Neural cell (in vitro differentiated cells): ENCODE results near the gene ATP8B1.

ENCODE experiments used
- CTCF ChIP-seq: fragments of 450-650 bp; IDR thresholded peaks from 2 replicates; pipeline ENCODE4 v1.5.1; 2014; ENCODE audit warnings: antibody characterized with exemption, mild to moderate bottlenecking, moderate library complexity; ENCODE audit not compliant: poor library complexity, severe bottlenecking
- EZH2 ChIP-seq: fragments of 200-600, 300-800 bp; shearing (Covaris generic), sonication (generic); IDR thresholded peaks from 2 replicates; pipeline ENCODE4 v1.6.1; 2014; ENCODE audit warnings: antibody characterized with exemption, low read length, borderline replicate concordance, mild to moderate bottlenecking; ENCODE audit not compliant: insufficient read depth, poor library complexity, severe bottlenecking

GRCh38 chr18:57696271-57696670 is 106.8 kb downstream of the ATP8B1 start:
- TF ChIP-seq CTCF (no peak), EZH2 (no peak)
